Activated CD4-positive, alpha-beta T cell treated with anti-CD3 and anti-CD28 coated beads, Interleukin-2, amount 10 ng/mL, durations not matched to agents 7 days and 5 days (primary cell): Measurements from ENCODE around the gene AKAP9. TPM values are rescaled to one million over a fixed set of nuclear protein-coding genes. Genes with fewer than 3 reads are reported as not detected.
"Not testable (repeated sequence)": the region's sequence is repeated elsewhere in the genome, so short reads cannot be mapped to it uniquely, and the experiment has no call there.

Experiments used
- CTCF ChIA-PET: fragments of 350-600 bp; sonication (Branson Sonifier 250); formaldehyde crosslinking; loops from one replicate; lab custom pipeline; 2021; ENCODE audit warnings: antibody characterized with exemption; lab: Charles Lee
- POLR2A ChIA-PET: fragments of 350-600 bp; sonication (Branson Sonifier 250); formaldehyde crosslinking; loops from one replicate; lab custom pipeline; 2021; ENCODE audit warnings: antibody characterized with exemption; lab: Charles Lee
- DNase-seq: peaks from one replicate; pipeline ENCODE4 v3.0.0-alpha.2; 2020
- H3K27ac Mint-ChIP-seq: one replicate; pipeline ENCODE4 v1.8.0; 2021; ENCODE audit warnings: mild to moderate bottlenecking, moderate library complexity, mixed read lengths
- H3K27me3 Mint-ChIP-seq: one replicate; pipeline ENCODE4 v1.8.0; 2021; ENCODE audit warnings: mixed read lengths
- H3K36me3 Mint-ChIP-seq: one replicate; pipeline ENCODE4 v1.8.0; 2021; ENCODE audit warnings: low read depth, mixed read lengths
- H3K4me1 Mint-ChIP-seq: one replicate; pipeline ENCODE4 v1.8.0; 2021; ENCODE audit warnings: mixed read lengths
- H3K4me3 Mint-ChIP-seq: one replicate; pipeline ENCODE4 v1.8.0; 2021; ENCODE audit warnings: mild to moderate bottlenecking, moderate library complexity, mixed read lengths
- H3K9me3 Mint-ChIP-seq: one replicate; pipeline ENCODE4 v1.8.0; 2021; ENCODE audit warnings: mixed read lengths
- total RNA-seq, 2 experiments: library from RNA; stranded (reverse); gene quantifications; one replicate each; pipeline ENCODE4 v1.2.3, GENCODE V29; 2021

Gene AKAP9
- total RNA-seq, 2 experiments from 2014 or later = 39.3 to 43.7 TPM

DNA sequence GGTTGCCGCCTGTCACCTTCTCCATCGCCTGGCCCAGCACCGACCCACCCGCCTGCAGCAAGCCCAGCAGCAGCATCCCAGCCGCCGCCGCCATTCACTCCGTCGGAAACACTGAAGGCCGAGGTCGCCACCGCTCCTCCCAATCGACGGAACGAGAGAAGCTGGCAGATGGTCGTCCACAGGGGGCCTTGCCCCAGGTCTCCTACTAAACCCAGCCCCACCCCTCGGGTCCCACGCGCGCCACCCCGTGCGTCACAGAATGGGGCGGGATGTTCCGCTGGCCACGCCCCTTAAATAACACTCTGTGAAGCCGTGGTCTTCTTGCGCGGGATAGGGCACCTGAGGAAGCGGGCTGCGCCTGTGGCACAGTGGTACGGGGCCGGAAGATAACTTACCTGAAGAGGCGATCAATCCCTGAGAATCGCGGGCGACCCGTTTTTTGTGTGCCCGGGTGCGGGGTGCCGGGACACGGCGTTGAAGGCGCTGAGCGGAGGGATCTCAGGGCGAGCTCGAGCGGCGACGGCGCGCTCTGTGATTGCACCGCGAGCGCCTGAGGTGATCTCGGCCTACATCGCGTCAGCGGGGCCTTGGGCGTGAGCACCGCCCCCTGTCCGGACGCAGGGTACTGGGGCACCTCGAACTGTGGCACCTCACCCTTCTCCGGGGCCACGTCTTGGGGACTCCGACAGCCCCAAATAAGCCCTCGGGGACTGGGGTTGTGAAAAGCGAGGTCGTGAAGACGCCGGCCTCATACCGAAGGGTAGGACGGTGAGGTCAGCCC, 193.8 kb downstream of the AKAP9 start, which contains the start of gene CYP51A1:
TSS of gene CYP51A1 (minus strand) at position 207 of the 781 bp plus-strand sequence. CDS start at position 94, 113 bp downstream.
- Mint-ChIP-seq H3K27me3 (peaks cover 2% of the 10 kb centered on the region), H3K36me3 (peaks cover 15% of the 10 kb centered on the region), H3K4me3 (peak within 1 kb of the TSS; percentile 95), H3K27ac (peak within 1 kb of the TSS; percentile 99), H3K4me1 (peaks cover 46% of the 10 kb centered on the region), H3K9me3 (peaks cover 3% of the 10 kb centered on the region)
- peak; percentile 92 for DNase-seq
- ChIA-PET POLR2A (no interaction called here), CTCF (interaction anchor here (1.7 to 2.2 kb wide), 2 partner anchors 9 to 313 kb away, joined by 6 read pairs; partner anchors contain the start of gene GATAD1)

DNA sequence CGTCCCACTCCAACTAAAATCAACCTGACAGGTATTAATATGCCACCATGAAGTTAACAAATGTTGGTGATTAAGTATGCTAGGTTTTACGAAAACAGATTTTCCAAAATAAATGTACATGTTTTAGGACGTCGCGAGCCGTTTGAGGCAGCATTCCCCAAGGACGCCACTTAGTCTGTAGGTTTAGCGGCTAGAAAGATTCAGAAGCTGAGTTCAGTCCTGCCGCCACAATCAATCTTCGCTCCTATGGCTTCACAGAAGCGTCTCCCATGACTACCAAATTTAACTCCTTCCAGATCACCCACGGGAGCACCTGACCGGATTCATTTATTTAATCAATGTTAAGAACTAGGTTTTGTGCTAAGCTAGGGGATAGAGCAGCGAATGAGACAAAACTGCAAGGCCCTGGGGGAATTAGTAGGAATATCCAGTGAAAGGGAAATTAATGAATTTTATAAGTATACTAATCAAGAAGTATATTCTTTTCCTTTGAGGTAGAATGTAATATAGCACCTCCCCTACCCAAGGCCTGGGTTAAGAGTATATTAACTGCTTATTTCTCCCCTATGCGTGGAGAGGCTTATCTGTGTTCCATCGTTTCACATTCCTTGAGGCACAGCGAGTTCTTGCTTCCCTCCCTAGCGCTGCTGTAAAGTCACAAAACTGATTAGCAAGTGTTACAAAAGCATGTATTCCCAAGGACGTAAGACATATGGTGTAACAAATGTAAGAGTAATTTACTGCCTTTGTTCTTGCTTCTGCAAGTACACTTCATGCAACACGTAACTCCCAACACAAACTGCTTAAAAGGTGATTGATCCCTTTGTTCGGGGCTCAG, 194.6 kb downstream of the AKAP9 start:
- Mint-ChIP-seq H3K27me3 (peaks cover 2% of the 10 kb centered on the region), H3K9me3 (peaks cover 3% of the 10 kb centered on the region), H3K36me3 (peaks cover 11% of the 10 kb centered on the region), H3K4me1 (peaks cover 42% of the 10 kb centered on the region), H3K4me3 (peak overlapping the region; percentile 95), H3K27ac (peak overlapping the region; percentile 99)
- ChIA-PET CTCF (interaction anchor here (0.8 to 2.2 kb wide), 3 partner anchors 10 to 326 kb away, joined by 3 to 6 read pairs (median 6); partner anchors contain the start of gene GATAD1), POLR2A (interaction anchor here (0.6 kb wide), 1 partner anchor 123 kb away, joined by 4 read pairs; no protein-coding TSS in a partner anchor)
- peak; percentile 18 for DNase-seq

GRCh38 chr7:92137557-92137956, 196.9 kb downstream of the AKAP9 start:
- no peaks in the 10 kb centered on the region for H3K36me3 Mint-ChIP-seq
- no peak overlapping the region for H3K27ac Mint-ChIP-seq
- peaks cover 2% of the 10 kb centered on the region for H3K27me3 Mint-ChIP-seq
- CTCF ChIA-PET = no interaction called here
- H3K9me3 Mint-ChIP-seq = peaks cover 6% of the 10 kb centered on the region
- POLR2A ChIA-PET = no interaction called here
- DNase-seq = no peak
- H3K4me1 Mint-ChIP-seq = peaks cover 27% of the 10 kb centered on the region
- no peak overlapping the region for H3K4me3 Mint-ChIP-seq

DNA sequence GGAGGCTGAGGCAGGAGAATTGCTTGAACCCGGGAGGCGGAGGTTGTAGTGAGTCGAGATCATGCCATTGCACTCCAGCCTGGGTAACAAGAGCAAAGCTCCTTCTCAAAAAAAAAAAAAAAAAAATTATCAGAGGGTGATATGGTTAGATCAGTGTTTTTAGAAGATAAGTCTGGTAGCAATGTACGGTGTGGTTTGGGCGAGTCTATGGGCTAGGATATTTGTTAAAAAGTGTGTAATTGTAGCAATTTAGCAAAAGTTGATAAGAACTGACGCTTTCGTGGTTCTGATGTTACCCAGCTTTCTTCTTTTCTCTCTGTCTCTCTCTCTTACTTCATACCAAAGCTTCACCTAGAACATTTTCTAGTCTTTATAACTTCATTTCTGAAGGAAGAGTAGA, 200.5 kb downstream of the AKAP9 start:
- H3K4me1 Mint-ChIP-seq = peaks cover 6% of the 10 kb centered on the region
- H3K27me3 Mint-ChIP-seq = no peaks in the 10 kb centered on the region
- POLR2A ChIA-PET = interaction anchor here (0.6 kb wide), 1 partner anchor 33 kb away, joined by 4 read pairs; no protein-coding TSS in a partner anchor
- no peak overlapping the region for H3K4me3 Mint-ChIP-seq
- peaks cover 6% of the 10 kb centered on the region for H3K9me3 Mint-ChIP-seq
- no peak for DNase-seq
- CTCF ChIA-PET = no interaction called here
- no peak overlapping the region for H3K27ac Mint-ChIP-seq
- H3K36me3 Mint-ChIP-seq = no peaks in the 10 kb centered on the region

- H3K4me3 Mint-ChIP-seq, DNase-seq, H3K36me3 Mint-ChIP-seq, H3K4me1 Mint-ChIP-seq, H3K27ac Mint-ChIP-seq, H3K9me3 Mint-ChIP-seq, H3K27me3 Mint-ChIP-seq, POLR2A ChIA-PET: not testable (repeated sequence)
- CTCF ChIA-PET = interaction anchor here (0.6 to 1.3 kb wide), 2 partner anchors 27 to 267 kb away, joined by 3 read pairs; no protein-coding TSS in a partner anchor
Measured at GRCh38 chr7:92142791-92143190, 202.1 kb downstream of the AKAP9 start.

DNA sequence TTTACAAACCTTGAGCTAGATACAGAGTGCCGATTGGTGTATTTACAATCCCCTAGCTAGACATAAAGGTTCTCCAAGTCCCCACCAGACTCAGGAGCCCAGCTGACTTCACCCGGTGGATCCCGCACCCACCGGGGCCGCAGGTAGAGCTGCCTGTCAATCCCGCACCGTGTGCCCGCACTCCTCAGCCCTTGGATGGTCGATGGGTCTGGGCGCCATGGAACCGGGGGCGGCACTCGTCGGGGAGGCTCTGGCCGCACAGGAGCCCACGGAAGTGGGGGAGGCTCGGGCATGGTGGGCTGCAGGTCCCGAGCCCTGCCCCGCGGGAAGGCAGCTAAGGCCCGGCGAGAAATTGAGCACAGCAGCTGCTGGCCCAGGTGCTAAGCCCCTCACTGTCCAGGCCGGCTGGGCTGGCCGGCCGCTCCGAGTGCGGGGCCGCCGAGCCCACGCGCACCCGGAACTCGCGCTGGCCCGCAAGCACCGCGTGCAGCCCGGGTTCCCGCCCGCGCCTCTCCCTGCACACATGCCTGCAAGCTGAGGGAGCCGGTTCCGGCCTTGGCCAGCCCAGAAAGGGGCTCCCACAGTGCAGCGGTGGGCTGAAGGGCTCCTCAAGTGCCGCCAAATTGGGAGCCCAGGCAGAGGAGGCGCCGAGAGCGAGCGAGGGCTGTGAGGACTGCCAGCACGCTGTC, 202.7 kb downstream of the AKAP9 start:
- H3K27ac Mint-ChIP-seq, H3K4me3 Mint-ChIP-seq, H3K36me3 Mint-ChIP-seq, H3K27me3 Mint-ChIP-seq, POLR2A ChIA-PET, DNase-seq, H3K4me1 Mint-ChIP-seq, H3K9me3 Mint-ChIP-seq: not testable (repeated sequence)
- CTCF ChIA-PET = interaction anchor here (0.6 to 1.3 kb wide), 3 partner anchors 26 to 318 kb away, joined by 3 read pairs; no protein-coding TSS in a partner anchor

DNA sequence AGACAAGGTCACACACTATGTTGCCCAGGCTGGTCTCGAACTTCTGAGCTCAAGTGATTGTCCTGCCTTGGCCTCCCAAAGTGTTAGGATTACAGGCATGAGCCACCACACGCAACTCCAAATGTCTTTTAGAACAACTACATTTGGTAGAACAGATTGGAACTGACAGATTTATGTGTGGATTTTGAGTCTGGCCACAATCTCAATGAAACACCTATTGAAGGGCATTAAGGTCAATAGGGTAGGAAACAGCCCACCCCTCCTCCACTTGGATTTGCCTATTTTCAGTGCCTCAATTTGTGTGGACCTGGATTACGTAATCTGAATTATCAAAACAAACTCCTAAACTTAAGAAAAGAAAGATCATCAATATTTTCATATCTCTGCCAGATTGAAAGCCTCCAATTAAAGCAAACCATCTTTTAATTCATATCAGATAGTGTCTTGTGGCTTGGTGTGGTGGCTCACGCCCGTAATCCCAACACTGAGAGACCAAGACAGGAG, 209.1 kb downstream of the AKAP9 start:
- H3K9me3 Mint-ChIP-seq = no peaks in the 10 kb centered on the region
- H3K27me3 Mint-ChIP-seq = no peaks in the 10 kb centered on the region
- H3K4me3 Mint-ChIP-seq = no peak overlapping the region
- no peaks in the 10 kb centered on the region for H3K36me3 Mint-ChIP-seq
- H3K4me1 Mint-ChIP-seq = no peaks in the 10 kb centered on the region
- ChIA-PET CTCF (no interaction called here), POLR2A (no interaction called here)
- no peak overlapping the region for H3K27ac Mint-ChIP-seq
- no peak for DNase-seq

DNA sequence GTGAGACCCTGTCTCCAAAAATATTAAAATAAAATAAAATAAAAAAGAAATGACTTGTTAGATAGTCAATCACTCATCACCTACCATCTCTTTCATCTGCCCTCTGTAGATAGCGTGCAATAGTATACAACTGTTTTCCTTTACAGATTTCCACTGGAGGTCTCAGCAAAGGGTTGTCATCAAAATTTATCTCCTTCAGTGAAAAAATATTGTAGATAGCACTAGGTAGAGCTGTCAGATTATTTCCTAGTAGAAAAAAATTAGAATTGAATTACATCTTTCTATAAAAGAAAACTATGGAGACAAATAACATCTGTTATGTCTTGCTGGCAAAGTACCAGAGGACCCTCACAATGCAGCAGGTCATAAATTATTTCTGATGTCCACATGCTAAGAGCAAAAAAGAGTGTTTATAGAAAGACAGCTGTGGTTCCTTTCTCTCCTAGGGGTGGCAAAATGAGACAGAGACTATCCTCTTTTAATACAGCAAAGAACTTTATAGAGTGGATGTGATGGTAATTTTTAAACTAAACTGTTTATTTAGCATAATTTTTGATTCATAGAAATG, 209.9 kb downstream of the AKAP9 start:
- no peaks in the 10 kb centered on the region for H3K4me1 Mint-ChIP-seq
- no peaks in the 10 kb centered on the region for H3K9me3 Mint-ChIP-seq
- DNase-seq = no peak
- H3K27me3 Mint-ChIP-seq = no peaks in the 10 kb centered on the region
- H3K27ac Mint-ChIP-seq = no peak overlapping the region
- CTCF ChIA-PET = no interaction called here
- no peak overlapping the region for H3K4me3 Mint-ChIP-seq
- POLR2A ChIA-PET = no interaction called here
- H3K36me3 Mint-ChIP-seq = no peaks in the 10 kb centered on the region

DNA sequence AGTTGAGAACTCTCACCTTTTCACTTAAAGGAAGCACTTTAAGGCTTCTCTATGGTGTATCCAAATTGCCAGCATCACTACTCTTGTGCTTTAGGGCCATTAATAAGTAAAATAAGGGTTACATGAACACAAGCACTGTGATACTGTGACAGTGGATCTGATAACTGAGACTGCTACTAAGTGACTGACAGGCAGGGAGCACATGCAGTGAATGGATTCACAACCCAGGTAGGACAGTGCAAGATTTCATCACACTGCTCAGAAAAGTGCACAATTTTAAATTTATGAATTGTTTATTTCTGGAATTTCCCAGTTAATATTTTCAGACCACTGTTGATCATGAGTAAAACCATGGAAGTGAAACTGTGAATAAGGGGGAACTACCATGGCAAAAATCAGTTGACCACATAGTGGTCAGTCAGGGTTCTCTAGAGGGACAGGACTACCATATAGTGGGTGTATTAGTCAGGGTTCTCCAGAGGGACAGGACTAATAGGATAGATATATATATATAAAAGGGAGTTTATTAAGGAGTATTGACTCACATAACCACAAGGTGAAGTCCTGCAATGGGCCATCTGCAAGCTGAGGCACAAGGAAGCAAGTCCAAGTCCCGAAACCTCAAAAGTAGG, 214.6 kb downstream of the AKAP9 start:
- POLR2A ChIA-PET = no interaction called here
- CTCF ChIA-PET = no interaction called here
- Mint-ChIP-seq H3K27ac (no peak overlapping the region), H3K4me1 (peaks cover 1% of the 10 kb centered on the region), H3K4me3 (no peak overlapping the region), H3K9me3 (no peaks in the 10 kb centered on the region), H3K27me3 (peaks cover 6% of the 10 kb centered on the region), H3K36me3 (no peaks in the 10 kb centered on the region)
- no peak for DNase-seq

DNA sequence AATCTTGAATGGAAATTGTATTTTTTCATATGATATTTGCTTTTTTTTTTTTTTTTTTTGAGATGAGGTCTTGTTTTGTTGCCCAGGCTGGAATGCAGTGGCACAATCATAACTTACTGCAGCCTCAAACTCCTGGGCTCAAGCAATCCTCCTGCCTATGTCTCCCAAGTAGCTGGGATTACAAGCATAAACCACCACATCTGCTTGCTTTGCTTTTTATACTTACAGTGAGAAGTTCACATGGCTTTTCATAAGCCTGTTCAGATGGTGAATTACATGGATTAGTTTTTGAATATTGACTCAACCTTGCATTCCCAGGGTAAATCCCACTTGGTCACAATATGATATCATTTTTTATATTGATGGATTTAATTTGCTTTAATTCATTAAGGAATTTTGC, 216.3 kb downstream of the AKAP9 start:
- Mint-ChIP-seq H3K4me3 (no peak overlapping the region), H3K4me1 (peaks cover 1% of the 10 kb centered on the region), H3K27me3 (peaks cover 16% of the 10 kb centered on the region), H3K27ac (no peak overlapping the region), H3K9me3 (no peaks in the 10 kb centered on the region), H3K36me3 (no peaks in the 10 kb centered on the region)
- no peak for DNase-seq
- ChIA-PET CTCF (no interaction called here), POLR2A (no interaction called here)

DNA sequence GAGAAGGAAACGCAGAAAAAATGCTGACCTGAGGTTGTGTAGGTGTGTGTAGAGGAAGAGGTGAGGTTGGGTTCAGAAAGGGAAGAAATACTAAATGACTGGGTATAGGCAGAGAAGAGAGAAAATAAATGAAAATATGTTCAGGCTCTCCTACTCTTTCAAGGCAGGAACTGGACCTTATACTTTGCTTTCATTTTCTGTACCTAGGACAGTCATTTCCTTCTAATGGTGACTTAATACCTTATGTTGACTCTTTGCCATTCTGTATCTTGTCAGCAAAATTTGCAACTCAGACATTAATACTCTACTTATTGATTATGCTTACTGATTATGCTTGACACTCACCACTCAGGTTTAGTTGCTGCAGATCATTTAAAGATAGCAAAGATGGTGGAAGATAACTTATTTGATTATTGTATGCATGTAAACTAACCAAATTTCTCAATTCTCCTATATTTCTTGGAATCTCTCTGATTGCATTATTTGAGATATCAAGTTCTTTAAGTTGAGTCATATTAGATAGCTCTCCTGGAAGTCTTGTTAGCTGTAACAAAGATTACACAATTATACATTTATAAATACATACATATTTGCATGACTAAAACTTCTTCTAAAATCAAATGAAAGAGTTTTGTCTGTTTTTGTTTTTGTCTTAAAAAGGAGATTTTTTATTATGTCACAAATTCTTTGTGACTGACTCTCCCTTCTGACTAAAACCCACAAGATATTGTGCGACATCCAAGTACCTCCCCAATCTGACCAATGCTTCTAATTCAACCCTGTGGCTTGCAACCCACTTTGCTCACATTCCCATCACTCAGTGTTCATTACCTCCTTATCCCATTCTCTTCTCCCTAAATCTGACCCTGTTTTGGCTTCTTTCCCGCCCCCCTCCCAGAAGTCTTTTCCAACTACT, 218.3 kb downstream of the AKAP9 start:
- Mint-ChIP-seq H3K9me3 (no peaks in the 10 kb centered on the region), H3K4me1 (peaks cover 1% of the 10 kb centered on the region), H3K36me3 (no peaks in the 10 kb centered on the region), H3K4me3 (no peak overlapping the region), H3K27ac (no peak overlapping the region), H3K27me3 (peaks cover 22% of the 10 kb centered on the region)
- CTCF ChIA-PET = no interaction called here
- DNase-seq = no peak
- POLR2A ChIA-PET = no interaction called here
